Limb (tissue), 2 donors: ENCODE measurements around the gene IGFLR1.

ENCODE experiments used
- DNase-seq, 2 donors: peaks; one replicate each; pipeline ENCODE4 v3.0.0-alpha.2; 2016; ENCODE audit errors: extremely low spot score in 2 of 2

IGFLR1 gene

GRCh38 chr19:35756377-35757230 lies 14.4 kb upstream of the IGFLR1 start, which contains the start of gene HSPB6:
Gene HSPB6 (minus strand): TSS chr19:35757029. CDS start chr19:35757008, 21 bp downstream.
- peak; percentile 48 to 75 for DNase-seq

DNA sequence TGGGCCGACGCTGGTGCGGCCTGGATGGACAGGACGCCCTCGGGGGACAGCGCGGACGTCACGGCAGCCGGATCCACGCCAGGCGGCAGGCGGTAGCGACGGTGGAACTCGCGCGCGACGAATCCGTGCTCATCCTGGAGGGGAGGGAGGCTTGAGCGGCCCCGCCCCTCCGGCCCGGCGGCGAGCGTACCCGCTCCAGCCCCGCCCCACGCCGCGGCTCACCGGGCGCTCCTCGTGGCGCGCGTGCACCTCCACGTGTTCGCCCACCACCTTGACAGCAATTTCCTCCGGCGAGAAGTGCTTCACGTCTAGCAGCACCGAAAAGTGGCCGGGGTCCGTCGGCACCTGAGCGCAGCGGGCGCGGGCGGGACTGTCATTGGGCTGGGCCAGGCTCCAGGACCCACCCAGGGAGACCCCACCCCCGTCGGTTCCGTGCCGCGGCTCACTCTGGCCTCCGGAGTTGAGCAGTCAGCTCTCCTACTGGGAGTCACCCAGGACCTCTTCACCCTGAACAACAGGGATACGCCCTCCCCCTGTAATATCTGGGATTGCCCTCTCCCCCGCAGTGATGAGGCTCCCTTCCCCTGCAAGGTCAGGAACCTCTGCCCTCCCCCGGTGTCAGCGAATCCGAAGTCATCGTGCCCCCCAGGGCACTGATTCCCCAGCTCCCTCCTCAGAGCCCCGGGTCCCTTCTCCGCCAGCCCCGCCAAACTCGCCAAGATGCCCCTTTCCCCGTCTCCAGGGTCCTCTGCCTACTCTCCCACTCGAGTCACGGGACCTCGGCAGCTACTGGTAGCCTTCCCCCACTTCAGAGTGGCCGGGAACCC lies 13.5 kb upstream of the IGFLR1 start:
- peak; percentile 34 to 72 for DNase-seq

DNA sequence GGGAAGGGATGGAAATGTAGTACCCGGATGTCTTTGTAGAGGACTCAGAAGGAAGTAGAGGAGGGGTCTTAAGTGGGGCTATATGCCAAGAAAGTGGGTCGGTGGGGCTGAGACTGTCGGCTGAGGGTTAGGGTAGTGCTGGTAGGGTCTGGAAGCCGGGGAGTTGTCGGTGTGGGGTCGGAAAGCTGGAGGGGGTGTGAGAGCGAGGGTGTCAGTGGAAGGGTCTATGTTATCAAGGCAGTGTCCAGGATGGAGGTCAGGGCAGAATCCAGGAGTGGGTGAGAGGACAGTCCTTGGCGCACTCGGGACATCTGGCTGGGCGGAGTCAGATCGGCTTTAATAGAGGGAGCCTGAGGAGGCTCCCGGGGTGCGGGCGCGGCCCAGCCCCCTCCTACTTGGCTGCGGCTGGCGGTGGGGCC lies 12.9 kb upstream of the IGFLR1 start:
- no peak for DNase-seq

GRCh38 chr19:35754370-35755130 lies 12.3 kb upstream of the IGFLR1 start:
- DNase-seq: peak in 1 of 2 donors; percentile 29

DNA sequence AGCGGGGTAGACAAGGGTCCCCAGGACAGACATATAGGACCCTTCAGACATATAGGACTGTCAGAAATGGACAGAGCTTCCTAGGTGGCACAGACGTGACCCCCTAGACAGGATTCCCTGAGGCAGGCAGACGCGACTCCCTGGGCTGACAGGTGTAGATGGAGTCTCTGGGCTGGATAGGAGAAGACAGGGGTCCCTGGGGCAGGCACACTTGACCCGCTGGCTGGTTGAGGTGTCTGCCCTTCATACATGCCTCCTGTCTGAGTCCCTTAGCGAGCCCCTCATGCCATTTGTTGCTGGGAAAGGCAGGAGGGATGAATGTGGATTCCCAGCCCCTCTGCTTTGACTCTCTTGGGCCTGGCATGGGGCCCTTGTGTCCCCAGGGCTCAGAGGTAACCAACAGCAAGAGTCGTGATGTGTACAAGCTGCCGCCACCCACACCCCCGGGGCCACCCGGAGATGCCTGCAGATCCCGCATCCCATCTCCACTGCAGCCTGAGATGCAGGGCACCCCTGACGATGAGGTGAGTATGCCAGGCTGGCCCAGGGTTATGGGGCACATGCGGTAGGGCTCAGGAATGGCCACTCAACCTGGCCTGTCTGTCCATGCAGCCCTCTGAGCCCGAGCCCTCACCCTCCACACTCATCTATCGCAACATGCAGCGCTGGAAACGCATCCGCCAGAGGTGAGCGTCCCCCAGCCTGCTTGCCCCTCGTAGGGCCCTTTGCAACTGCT lies 11.6 kb upstream of the IGFLR1 start:
- DNase-seq: peak in 1 of 2 donors; percentile 26

DNA sequence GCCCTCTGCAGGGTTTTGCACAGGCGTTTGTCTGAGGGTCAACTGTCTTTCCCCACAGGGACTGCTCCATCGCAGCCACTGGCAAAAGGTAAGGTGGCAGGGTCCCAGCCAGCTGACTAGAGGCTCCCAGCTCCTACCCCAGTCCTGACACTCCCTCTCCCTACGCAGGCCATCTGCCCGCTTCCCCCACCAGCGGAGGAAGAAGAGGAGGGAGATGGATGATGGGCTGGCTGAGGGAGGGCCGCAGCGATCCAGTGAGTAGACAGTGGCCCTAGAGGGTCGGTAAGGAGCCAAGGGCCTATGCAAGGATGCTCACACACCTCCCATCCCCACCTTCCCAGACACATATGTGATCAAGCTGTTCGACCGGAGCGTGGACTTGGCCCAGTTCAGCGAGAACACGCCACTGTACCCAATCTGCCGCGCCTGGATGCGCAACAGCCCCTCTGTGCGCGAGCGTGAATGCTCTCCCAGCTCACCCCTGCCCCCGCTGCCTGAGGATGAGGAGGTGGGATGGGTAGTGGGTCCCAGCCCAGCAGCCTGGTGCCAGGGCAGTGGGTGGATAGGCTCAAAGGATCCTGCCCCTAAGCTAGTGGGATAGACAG lies 10.6 kb upstream of the IGFLR1 start:
- peak in 1 of 2 donors; percentile 29 for DNase-seq

- peak in 1 of 2 donors; percentile 24 for DNase-seq
These were observed 9.8 kb upstream of the IGFLR1 start for GRCh38 chr19:35751839-35752745.

- DNase-seq: peak in 1 of 2 donors; percentile 29
These were observed 7.9 kb upstream of the IGFLR1 start for GRCh38 chr19:35750167-35750566.

DNA sequence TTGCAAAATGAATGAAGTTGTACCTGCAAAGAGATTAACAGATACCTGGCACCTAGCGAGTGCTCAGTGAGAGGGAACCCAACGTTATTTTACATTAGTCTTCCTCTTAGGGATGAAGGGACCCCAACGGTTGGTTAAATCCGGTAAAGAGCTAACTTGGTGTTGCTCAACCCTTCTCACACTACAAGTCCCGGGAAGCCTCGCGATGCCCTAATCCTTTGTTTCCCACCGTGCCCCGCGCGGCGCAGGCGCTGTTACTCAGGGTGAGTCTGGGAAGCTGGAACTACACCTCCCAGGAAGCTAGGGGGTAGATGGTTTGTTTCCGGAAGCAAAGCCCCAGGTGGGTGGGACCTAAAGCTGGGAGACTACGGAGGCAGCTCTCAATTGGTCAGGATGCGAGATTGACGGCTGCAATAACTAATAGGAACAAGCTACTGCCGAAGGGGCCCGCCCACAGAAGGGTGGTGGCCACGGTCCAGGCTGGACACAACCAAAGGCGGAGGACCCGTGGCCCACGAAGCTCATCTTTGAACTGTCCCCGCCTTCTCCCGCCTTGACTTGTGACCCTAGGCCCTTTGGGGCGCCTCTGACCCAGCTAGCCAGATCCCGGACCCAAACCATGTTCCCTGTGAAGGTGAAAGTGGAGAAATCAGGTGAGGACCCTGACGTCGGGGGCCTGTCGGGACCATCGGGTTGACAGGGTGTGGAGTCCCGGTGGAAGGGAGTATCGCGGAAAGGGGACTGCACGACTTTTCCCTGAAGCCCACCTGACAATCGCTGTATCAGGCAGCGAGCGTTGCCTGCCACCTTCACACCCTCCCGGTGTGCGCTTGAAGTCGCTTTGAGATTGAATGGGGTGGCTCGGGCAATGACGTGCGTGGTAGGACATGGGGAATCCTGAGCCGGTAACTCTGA lies 6.1 kb upstream of the IGFLR1 start, which contains the start of gene LIN37:
TSS of gene LIN37 (plus strand) at position 471 of the 915 bp plus-strand sequence. CDS start at position 620, 149 bp downstream.
- peak; percentile 98 to 100 for DNase-seq

DNA sequence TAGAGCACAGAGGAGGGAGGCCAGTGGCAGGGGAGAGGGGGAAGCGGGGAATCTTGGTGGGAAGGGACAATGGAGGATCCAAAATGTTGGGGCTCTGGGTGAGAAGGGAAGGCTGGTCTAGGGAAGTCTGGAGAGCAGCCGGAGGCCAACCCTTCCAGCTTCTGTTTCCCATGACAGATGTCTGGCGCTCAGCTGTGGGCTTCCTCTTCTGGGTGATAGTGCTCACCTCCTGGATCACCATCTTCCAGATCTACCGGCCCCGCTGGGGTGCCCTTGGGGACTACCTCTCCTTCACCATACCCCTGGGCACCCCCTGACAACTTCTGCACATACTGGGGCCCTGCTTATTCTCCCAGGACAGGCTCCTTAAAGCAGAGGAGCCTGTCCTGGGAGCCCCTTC lies 4.3 kb upstream of the IGFLR1 start:
- DNase-seq: no peak

DNA sequence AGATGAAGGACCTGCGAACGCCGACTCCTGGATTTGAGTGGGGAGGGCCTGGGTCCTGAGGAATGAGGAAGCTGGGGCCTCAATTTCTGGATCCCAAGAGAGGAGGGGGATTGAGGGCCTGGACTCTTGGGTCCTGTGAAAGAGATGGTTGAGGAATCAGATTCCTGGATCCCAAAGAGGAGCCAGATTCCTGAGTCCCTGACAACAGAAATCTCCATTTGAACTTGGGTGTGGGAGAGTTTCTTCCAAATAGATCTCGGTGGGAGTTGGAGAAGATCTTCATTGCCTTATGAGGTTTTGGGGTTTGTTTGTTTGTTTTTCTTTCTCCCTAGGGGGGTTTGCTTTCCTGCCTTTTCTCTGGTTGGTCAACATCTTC lies 3.8 kb upstream of the IGFLR1 start:
- no peak for DNase-seq

- DNase-seq: peak; percentile 97 to 100
These were observed 3.3 kb upstream of the IGFLR1 start, which contains the start of the genes PSENEN and U2AF1L4 for GRCh38 chr19:35745328-35746086. Gene PSENEN (plus strand): TSS chr19:35745651. CDS start chr19:35745931, 280 bp downstream. Gene U2AF1L4 (minus strand): TSS chr19:35745418. CDS start chr19:35745391, 27 bp downstream.

DNA sequence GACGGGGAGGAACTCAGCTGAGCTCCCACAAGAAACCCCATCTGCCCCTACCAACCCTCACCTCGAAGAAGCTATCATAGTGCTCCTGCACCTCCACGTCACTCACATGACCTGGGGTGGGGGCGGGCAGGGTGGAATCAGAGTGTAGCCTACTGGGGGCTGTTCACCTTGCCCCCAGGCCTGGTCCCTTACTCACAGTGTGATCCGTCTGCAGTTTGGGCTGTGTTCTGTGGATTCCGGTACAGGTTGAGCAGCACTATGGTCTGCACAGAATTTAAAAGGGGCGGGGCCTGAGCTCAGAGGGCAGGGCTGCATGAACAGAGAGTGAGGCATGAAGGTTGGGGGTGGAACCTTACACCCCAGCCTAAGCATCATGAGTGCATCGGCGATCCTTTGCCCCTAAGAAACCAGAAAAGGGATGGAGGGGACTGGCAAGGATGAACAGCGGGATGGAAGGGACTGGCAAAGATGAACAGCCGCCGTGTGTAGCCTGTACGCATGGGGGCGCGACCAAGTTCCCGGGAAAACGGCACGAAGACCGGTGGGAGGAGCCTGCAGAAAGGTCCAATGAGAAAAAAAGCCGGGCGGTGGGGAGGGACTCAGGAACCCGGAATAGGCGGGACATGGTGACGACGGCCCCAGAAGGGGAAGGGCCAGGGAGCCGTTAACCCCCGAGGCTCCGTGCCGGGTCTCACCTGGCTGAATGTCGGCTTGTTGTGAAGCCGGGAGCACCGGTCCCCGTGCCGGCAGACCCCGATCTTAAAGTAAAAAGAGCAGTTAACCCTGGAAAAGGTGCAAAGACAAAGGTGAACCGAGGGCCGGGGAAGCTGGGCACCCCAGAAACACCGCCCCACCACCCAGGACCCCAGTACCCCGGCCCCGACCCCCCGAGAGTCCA lies 2.4 kb upstream of the IGFLR1 start:
- DNase-seq: peak; percentile 95 to 96

- DNase-seq: no peak
These were observed 1.6 kb upstream of the IGFLR1 start for GRCh38 chr19:35743640-35744429.

GRCh38 chr19:35741203-35741515 lies 1.1 kb downstream of the IGFLR1 start:
- DNase-seq: no peak
